AG04450 (cell line): ENCODE results near the gene NOTCH1. TPM values are rescaled to one million over a fixed set of nuclear protein-coding genes. Genes with fewer than 3 reads are reported as not detected.

ENCODE experiments used
- CTCF ChIA-PET: fragments of 300-600, 350-600 bp; formaldehyde crosslinking; extraction: SDS; loops from one replicate; lab custom pipeline; 2022; ENCODE audit warnings: antibody characterized with exemption, inconsistent platforms; lab: Charles Lee
- POLR2A ChIA-PET: fragments of 350-600 bp; formaldehyde crosslinking; extraction: SDS; loops from one replicate; lab custom pipeline; 2021; ENCODE audit warnings: antibody characterized with exemption, inconsistent platforms; lab: Yijun Ruan, JAX
- DNase-seq: peaks from one replicate; pipeline ENCODE4 v3.0.0-alpha.2; 2011; ENCODE audit warnings: low read depth, low spot score
- H3K27ac ChIP-seq: one replicate; pipeline ENCODE4 v1.5.1; 2012; ENCODE audit warnings: low read depth, low read length, control low read depth
- H3K27me3 ChIP-seq: one replicate; pipeline ENCODE4 v1.6.0; 2012; ENCODE audit warnings: low read length; ENCODE audit not compliant: control insufficient read depth, insufficient read depth
- H3K4me3 ChIP-seq: 2 replicates; pipeline ENCODE4 v1.5.1; 2011; ENCODE audit warnings: mild to moderate bottlenecking, low read depth, low read length, control low read depth
- H3K9me3 ChIP-seq: 2 replicates; pipeline ENCODE4 v1.5.1; 2012; ENCODE audit warnings: low read length; ENCODE audit not compliant: control insufficient read depth, insufficient read depth
- CTCF ChIP-seq: IDR thresholded peaks from 2 replicates; pipeline ENCODE4 v1.5.1; 2011; ENCODE audit warnings: low read depth, low read length, control low read depth, inconsistent platforms
- polyA plus RNA-seq: library from polyadenylated mRNA; depleted of rRNA; stranded (reverse); fragments of >200 nt; gene quantifications from 2 replicates; pipeline ENCODE4 v1.2.3, GENCODE V29; 2011

NOTCH1 gene
- polyA plus RNA-seq, 1 experiment: 0.89 TPM

GRCh38 chr9:136526625-136527066 is 19.2 kb downstream of the NOTCH1 start:
- POLR2A ChIA-PET: interaction anchor here (0.5 kb wide), 1 partner anchor 156 kb away, joined by 5 read pairs; no protein-coding TSS in a partner anchor
- no peak overlapping the region for H3K27ac ChIP-seq
- no peak overlapping the region for H3K4me3 ChIP-seq
- TF ChIP-seq CTCF: no peak
- CTCF ChIA-PET: no interaction called here
- no peak for DNase-seq
- H3K9me3 ChIP-seq: no peaks in the 10 kb centered on the region; the same call in 1 of the 2 replicates
- no peaks in the 10 kb centered on the region for H3K27me3 ChIP-seq

DNA sequence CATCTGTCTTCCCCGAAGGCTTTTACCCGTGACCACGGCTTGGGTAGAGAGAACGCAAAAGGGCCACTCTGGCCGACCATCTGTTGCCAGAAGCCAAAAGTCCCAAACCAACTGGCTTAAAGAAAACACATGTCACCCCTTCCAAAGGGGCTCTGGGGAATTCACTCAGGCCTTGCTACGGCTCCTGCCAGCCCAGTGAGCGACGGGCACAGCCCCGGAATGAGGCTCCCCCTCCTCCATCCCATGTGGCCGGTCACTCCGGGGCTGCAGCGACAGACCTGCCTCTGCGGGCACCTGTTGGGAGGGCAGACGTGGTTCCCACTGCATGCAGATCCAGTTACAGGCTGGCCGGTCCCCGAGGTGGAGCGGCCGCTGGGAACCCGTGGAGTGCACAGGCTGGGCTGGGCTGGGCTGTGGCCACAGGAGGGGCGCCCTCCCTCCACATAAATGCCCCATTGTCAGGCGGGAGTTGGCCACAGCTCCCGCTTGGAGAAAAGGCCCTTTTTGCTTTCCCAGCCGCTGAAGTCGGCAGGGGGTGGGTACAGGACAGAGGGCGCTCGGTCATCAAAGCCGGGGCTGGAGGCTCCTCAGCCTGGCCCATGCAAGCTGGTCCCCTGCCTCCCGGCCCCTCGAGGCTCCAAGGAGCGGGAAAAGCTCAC is 19.9 kb downstream of the NOTCH1 start:
- DNase-seq: no peak
- no peak for TF ChIP-seq CTCF
- CTCF ChIA-PET: no interaction called here
- POLR2A ChIA-PET: no interaction called here
- no peaks in the 10 kb centered on the region; the same call in 1 of the 2 replicates for H3K9me3 ChIP-seq
- H3K4me3 ChIP-seq: no peak overlapping the region
- H3K27ac ChIP-seq: no peak overlapping the region
- no peaks in the 10 kb centered on the region for H3K27me3 ChIP-seq

DNA sequence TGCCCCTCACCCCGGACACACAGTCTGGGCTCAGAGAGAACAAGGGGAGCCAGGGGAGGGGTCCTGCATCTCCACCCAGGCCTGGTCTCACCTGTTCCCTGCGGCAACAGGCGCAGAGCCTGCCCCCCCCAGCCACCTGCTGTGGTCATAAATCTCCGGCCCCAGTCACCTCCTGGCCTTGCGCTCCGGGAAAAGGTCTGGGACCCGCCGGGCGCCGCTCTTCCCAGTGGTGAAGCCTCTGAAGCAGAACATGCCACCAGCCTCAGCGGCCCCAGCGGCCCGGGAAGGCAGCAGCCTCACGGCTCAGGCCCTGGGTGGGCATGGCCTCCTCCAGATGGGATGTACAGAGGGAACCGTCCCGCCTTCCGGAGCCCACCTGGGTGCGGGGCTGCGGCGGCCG is 20.6 kb downstream of the NOTCH1 start:
- CTCF ChIA-PET: no interaction called here

GRCh38 chr9:136522314-136523237 is 23.3 kb downstream of the NOTCH1 start:
- Histone ChIP-seq H3K27me3 (no peaks in the 10 kb centered on the region), H3K4me3 (no peak overlapping the region), H3K27ac (no peak overlapping the region), H3K9me3 (no peaks in the 10 kb centered on the region; the same call in 1 of the 2 replicates)
- CTCF ChIA-PET: no interaction called here
- TF ChIP-seq CTCF: no peak
- no peak for DNase-seq
- POLR2A ChIA-PET: no interaction called here

More for the DNA sequence above, 20.6 kb downstream of the NOTCH1 start:
- Histone ChIP-seq H3K27ac (no peak overlapping the region), H3K9me3 (no peaks in the 10 kb centered on the region; the same call in 1 of the 2 replicates), H3K27me3 (no peaks in the 10 kb centered on the region), H3K4me3 (no peak overlapping the region)
- POLR2A ChIA-PET: no interaction called here
- DNase-seq: no peak
- TF ChIP-seq CTCF: no peak

DNA sequence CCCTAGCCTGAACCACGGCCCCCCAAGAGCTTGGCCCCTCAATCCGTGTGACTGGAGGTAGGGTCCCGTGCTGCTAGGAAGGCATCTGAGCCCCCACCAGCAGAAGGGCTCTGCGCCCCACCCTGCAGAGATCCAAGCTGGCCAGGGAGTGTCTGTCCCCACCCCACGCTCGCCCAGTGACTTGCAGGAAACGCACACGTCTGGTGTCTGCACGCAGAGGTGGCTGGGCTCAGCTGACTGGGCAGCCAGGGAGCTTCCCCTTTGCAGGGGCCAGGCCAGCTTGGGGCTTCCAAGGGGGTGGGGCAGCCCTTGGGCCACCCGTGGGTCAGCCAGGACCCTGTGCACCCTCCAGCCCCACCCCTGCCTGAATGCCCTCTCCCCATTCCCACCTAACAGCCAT is 24.3 kb downstream of the NOTCH1 start:
- TF ChIP-seq CTCF: no peak
- H3K27ac ChIP-seq: no peak overlapping the region
- DNase-seq: no peak
- no peaks in the 10 kb centered on the region for H3K9me3 ChIP-seq
- H3K4me3 ChIP-seq: no peak overlapping the region
- ChIA-PET POLR2A (interaction anchor here (0.7 kb wide), 1 partner anchor 18 kb away, joined by 3 read pairs; no protein-coding TSS in a partner anchor), CTCF (interaction anchor here (0.6 to 1.1 kb wide), 3 partner anchors 8 to 34 kb away, joined by 3 to 4 read pairs (median 3); no protein-coding TSS in a partner anchor)
- H3K27me3 ChIP-seq: no peaks in the 10 kb centered on the region
